HEK293 (cell line): Measurements from ENCODE around the gene IL11RA.
A peak's percentile ranks its signal among the peaks of the same experiment; 100 is the strongest.

Experiments
- GLIS1 ChIP-seq: fragments of 450-650 bp; formaldehyde crosslinking; IDR thresholded peaks from 2 replicates; pipeline ENCODE4 v1.5.1; 2016; ENCODE audit warnings: missing biosample characterization, missing genetic modification characterization
- KLF8 ChIP-seq: fragments of 450-650 bp; formaldehyde crosslinking; IDR thresholded peaks from 2 replicates; pipeline ENCODE4 v1.5.1; 2016; ENCODE audit warnings: missing biosample characterization, missing genetic modification characterization
- ZBTB17 ChIP-seq: fragments of 450-650 bp; formaldehyde crosslinking; IDR thresholded peaks from 2 replicates; pipeline ENCODE4 v1.5.1; 2016; ENCODE audit warnings: missing biosample characterization, missing genetic modification characterization
- ZNF10 ChIP-seq: fragments of 450-650 bp; formaldehyde crosslinking; IDR thresholded peaks from 2 replicates; pipeline ENCODE4 v1.5.1; 2017; ENCODE audit warnings: missing biosample characterization, missing genetic modification characterization
- ZNF114 ChIP-seq: fragments of 450-650 bp; formaldehyde crosslinking; IDR thresholded peaks from 2 replicates; pipeline ENCODE4 v1.5.0; 2017; ENCODE audit warnings: missing biosample characterization, missing genetic modification characterization
- ZNF133 ChIP-seq: fragments of 450-650 bp; formaldehyde crosslinking; IDR thresholded peaks from 2 replicates; pipeline ENCODE4 v1.5.1; 2016; ENCODE audit warnings: missing biosample characterization, missing genetic modification characterization
- ZNF138 ChIP-seq: fragments of 450-650 bp; formaldehyde crosslinking; IDR thresholded peaks from 2 replicates; pipeline ENCODE4 v1.5.1; 2016; ENCODE audit warnings: missing biosample characterization, missing genetic modification characterization, borderline replicate concordance
- ZNF2 ChIP-seq: fragments of 450-650 bp; formaldehyde crosslinking; IDR thresholded peaks from 2 replicates; pipeline ENCODE4 v1.5.1; 2016; ENCODE audit warnings: missing biosample characterization, missing genetic modification characterization
- ZNF223 ChIP-seq: fragments of 450-650 bp; formaldehyde crosslinking; IDR thresholded peaks from 2 replicates; pipeline ENCODE4 v1.5.1; 2016; ENCODE audit warnings: missing biosample characterization, missing genetic modification characterization
- ZNF311 ChIP-seq: fragments of 450-650 bp; formaldehyde crosslinking; IDR thresholded peaks from 2 replicates; pipeline ENCODE4 v1.5.1; 2017; ENCODE audit warnings: missing biosample characterization, missing genetic modification characterization, borderline replicate concordance
- ZNF37A ChIP-seq: fragments of 450-650 bp; IDR thresholded peaks from 2 replicates; pipeline ENCODE4 v1.5.1; 2018; ENCODE audit warnings: missing biosample characterization, missing genetic modification characterization
- ZNF391 ChIP-seq: fragments of 450-650 bp; formaldehyde crosslinking; IDR thresholded peaks from 2 replicates; pipeline ENCODE4 v1.5.1; 2016; ENCODE audit warnings: low read depth, missing biosample characterization, missing genetic modification characterization, borderline replicate concordance
- ZNF514 ChIP-seq: fragments of 450-650 bp; formaldehyde crosslinking; IDR thresholded peaks from 2 replicates; pipeline ENCODE4 v1.5.1; 2016; ENCODE audit warnings: missing biosample characterization, missing genetic modification characterization
- ZNF571 ChIP-seq: fragments of 450-650 bp; formaldehyde crosslinking; IDR thresholded peaks from 2 replicates; pipeline ENCODE4 v1.5.0; 2017; ENCODE audit warnings: missing biosample characterization, missing genetic modification characterization
- ZNF701 ChIP-seq: fragments of 450-650 bp; formaldehyde crosslinking; IDR thresholded peaks from 2 replicates; pipeline ENCODE4 v1.5.1; 2016; ENCODE audit warnings: missing biosample characterization, missing genetic modification characterization
- ZNF791 ChIP-seq: fragments of 450-650 bp; formaldehyde crosslinking; IDR thresholded peaks from 2 replicates; pipeline ENCODE4 v1.5.1; 2016; ENCODE audit warnings: missing biosample characterization, missing genetic modification characterization
- ZNF843 ChIP-seq: fragments of 450-650 bp; formaldehyde crosslinking; IDR thresholded peaks from 2 replicates; pipeline ENCODE4 v1.5.1; 2016; ENCODE audit warnings: missing biosample characterization, missing genetic modification characterization
- ZSCAN16 ChIP-seq: fragments of 450-650 bp; formaldehyde crosslinking; IDR thresholded peaks from 2 replicates; pipeline ENCODE4 v1.5.1; 2016; ENCODE audit warnings: missing biosample characterization, missing genetic modification characterization
- ZSCAN23 ChIP-seq: fragments of 450-650 bp; formaldehyde crosslinking; IDR thresholded peaks from 2 replicates; pipeline ENCODE4 v1.5.1; 2016; ENCODE audit warnings: missing biosample characterization, missing genetic modification characterization
- TF ChIP-seq, protein P1 (sequence below): fragments of 450-650 bp; formaldehyde crosslinking; conservative IDR thresholded peaks from 2 replicates; pipeline ENCODE4 v1.5.1; 2016; ENCODE audit warnings: low read depth, missing biosample characterization, missing genetic modification characterization
- TF ChIP-seq, protein P2 (sequence below): fragments of 450-650 bp; formaldehyde crosslinking; IDR thresholded peaks from 2 replicates; pipeline ENCODE4 v1.5.1; 2016; ENCODE audit warnings: missing biosample characterization, missing genetic modification characterization
- TF ChIP-seq, protein P3 (sequence below): fragments of 450-650 bp; formaldehyde crosslinking; optimal IDR thresholded peaks from 2 replicates; pipeline ENCODE3; 2016; ENCODE audit warnings: missing biosample characterization, mild to moderate bottlenecking, missing genetic modification characterization
- TF ChIP-seq, protein P4 (sequence below): fragments of 450-650 bp; formaldehyde crosslinking; IDR thresholded peaks from 2 replicates; pipeline ENCODE4 v1.5.1; 2016; ENCODE audit warnings: missing biosample characterization, missing genetic modification characterization
- TF ChIP-seq, protein P5 (sequence below): fragments of 450-650 bp; formaldehyde crosslinking; IDR thresholded peaks from 2 replicates; pipeline ENCODE4 v1.5.1; 2017; ENCODE audit warnings: missing biosample characterization, missing genetic modification characterization
- TF ChIP-seq, protein P6 (sequence below): fragments of 450-650 bp; formaldehyde crosslinking; IDR thresholded peaks from 2 replicates; pipeline ENCODE4 v1.5.1; 2016; ENCODE audit warnings: missing biosample characterization, missing genetic modification characterization
- TF ChIP-seq, protein P7 (sequence below): fragments of 450-650 bp; formaldehyde crosslinking; IDR thresholded peaks from 2 replicates; pipeline ENCODE4 v1.5.1; 2016; ENCODE audit warnings: missing biosample characterization, missing genetic modification characterization

IL11RA gene

DNA sequence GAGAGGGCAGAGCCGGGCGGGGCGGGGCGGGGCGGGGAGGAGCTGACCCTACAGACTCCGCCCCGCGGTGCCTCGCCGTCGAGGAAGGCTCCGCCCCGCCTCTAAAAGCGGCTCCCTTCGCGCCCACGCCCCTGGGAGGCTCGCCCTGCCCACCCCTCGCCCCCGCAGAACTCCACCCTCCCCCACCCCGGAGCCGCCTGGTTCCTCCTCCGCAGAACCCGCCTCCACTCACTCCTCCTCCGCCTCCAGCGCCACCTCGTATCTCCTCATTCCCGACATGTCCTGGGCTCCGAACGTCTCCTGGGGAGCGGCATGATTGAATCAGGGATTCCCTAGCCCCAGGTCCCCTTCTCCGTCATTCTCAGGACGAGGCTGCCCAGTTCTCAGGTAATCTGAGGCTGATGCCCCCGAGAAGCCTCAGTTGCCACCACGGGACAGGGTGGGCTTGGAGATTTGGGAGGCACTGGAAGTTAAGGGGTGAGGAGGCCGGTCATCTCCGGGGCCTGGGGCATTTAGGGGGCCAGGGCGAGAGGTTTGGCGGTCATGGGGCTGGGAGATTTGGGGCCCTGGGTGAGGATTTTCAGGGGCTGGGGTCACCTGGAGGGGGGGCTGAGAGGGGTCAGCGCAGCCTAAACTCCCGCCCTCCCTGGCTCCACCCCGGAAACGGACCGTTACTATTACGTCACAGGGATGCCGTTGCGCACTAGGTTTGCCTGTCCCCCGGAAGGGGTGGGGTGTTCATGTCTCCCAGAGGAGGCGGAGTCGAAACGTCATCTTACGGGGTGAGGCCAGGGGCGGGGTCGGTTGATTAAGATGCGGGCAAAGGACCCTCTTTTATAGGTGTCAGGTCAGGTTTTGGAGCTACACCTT, 13.6 kb downstream of the IL11RA start (continued):
- TF ChIP-seq GLIS1 (tag by site-specific recombination) (no peak), ZSCAN23 (tag by site-specific recombination) (no peak), ZNF311 (tag by site-specific recombination) (no peak), ZNF2 (tag by site-specific recombination) (peak; percentile 45; the same call in 1 of the 2 replicates), ZNF571 (tag by site-specific recombination) (no peak), ZNF223 (tag by site-specific recombination) (no peak), ZNF10 (tag by site-specific recombination) (no peak), ZNF791 (tag by site-specific recombination) (no peak), ZNF138 (tag by site-specific recombination) (no peak), ZNF701 (tag by site-specific recombination) (no peak), ZNF133 (tag by site-specific recombination) (no peak), ZSCAN16 (tag by site-specific recombination) (no peak), ZNF843 (no peak), ZNF391 (tag by site-specific recombination) (no peak), ZNF37A (no peak), ZNF514 (no peak), KLF8 (no peak), ZNF114 (no peak), ZBTB17 (tag by site-specific recombination) (peak; percentile 71)
- TF ChIP-seq, protein P1, sequence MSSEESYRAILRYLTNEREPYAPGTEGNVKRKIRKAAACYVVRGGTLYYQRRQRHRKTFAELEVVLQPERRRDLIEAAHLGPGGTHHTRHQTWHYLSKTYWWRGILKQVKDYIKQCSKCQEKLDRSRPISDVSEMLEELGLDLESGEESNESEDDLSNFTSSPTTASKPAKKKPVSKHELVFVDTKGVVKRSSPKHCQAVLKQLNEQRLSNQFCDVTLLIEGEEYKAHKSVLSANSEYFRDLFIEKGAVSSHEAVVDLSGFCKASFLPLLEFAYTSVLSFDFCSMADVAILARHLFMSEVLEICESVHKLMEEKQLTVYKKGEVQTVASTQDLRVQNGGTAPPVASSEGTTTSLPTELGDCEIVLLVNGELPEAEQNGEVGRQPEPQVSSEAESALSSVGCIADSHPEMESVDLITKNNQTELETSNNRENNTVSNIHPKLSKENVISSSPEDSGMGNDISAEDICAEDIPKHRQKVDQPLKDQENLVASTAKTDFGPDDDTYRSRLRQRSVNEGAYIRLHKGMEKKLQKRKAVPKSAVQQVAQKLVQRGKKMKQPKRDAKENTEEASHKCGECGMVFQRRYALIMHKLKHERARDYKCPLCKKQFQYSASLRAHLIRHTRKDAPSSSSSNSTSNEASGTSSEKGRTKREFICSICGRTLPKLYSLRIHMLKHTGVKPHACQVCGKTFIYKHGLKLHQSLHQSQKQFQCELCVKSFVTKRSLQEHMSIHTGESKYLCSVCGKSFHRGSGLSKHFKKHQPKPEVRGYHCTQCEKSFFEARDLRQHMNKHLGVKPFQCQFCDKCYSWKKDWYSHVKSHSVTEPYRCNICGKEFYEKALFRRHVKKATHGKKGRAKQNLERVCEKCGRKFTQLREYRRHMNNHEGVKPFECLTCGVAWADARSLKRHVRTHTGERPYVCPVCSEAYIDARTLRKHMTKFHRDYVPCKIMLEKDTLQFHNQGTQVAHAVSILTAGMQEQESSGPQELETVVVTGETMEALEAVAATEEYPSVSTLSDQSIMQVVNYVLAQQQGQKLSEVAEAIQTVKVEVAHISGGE (tag by site-specific recombination), result peak; percentile 89
- TF ChIP-seq, protein P2, sequence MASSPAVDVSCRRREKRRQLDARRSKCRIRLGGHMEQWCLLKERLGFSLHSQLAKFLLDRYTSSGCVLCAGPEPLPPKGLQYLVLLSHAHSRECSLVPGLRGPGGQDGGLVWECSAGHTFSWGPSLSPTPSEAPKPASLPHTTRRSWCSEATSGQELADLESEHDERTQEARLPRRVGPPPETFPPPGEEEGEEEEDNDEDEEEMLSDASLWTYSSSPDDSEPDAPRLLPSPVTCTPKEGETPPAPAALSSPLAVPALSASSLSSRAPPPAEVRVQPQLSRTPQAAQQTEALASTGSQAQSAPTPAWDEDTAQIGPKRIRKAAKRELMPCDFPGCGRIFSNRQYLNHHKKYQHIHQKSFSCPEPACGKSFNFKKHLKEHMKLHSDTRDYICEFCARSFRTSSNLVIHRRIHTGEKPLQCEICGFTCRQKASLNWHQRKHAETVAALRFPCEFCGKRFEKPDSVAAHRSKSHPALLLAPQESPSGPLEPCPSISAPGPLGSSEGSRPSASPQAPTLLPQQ (tag by site-specific recombination), result no peak
- TF ChIP-seq, protein P3, sequence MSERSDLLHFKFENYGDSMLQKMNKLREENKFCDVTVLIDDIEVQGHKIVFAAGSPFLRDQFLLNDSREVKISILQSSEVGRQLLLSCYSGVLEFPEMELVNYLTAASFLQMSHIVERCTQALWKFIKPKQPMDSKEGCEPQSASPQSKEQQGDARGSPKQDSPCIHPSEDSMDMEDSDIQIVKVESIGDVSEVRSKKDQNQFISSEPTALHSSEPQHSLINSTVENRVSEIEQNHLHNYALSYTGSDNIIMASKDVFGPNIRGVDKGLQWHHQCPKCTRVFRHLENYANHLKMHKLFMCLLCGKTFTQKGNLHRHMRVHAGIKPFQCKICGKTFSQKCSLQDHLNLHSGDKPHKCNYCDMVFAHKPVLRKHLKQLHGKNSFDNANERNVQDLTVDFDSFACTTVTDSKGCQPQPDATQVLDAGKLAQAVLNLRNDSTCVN (tag by site-specific recombination), result peak; percentile 27
- TF ChIP-seq, protein P4, sequence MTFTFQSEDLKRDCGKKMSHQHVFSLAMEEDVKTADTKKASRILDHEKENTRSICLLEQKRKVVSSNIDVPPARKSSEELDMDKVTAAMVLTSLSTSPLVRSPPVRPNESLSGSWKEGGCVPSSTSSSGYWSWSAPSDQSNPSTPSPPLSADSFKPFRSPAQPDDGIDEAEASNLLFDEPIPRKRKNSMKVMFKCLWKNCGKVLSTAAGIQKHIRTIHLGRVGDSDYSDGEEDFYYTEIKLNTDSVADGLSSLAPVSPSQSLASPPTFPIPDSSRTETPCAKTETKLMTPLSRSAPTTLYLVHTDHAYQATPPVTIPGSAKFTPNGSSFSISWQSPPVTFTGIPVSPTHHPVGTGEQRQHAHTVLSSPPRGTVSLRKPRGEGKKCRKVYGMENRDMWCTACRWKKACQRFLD (tag by site-specific recombination), result no peak
- TF ChIP-seq, protein P5, sequence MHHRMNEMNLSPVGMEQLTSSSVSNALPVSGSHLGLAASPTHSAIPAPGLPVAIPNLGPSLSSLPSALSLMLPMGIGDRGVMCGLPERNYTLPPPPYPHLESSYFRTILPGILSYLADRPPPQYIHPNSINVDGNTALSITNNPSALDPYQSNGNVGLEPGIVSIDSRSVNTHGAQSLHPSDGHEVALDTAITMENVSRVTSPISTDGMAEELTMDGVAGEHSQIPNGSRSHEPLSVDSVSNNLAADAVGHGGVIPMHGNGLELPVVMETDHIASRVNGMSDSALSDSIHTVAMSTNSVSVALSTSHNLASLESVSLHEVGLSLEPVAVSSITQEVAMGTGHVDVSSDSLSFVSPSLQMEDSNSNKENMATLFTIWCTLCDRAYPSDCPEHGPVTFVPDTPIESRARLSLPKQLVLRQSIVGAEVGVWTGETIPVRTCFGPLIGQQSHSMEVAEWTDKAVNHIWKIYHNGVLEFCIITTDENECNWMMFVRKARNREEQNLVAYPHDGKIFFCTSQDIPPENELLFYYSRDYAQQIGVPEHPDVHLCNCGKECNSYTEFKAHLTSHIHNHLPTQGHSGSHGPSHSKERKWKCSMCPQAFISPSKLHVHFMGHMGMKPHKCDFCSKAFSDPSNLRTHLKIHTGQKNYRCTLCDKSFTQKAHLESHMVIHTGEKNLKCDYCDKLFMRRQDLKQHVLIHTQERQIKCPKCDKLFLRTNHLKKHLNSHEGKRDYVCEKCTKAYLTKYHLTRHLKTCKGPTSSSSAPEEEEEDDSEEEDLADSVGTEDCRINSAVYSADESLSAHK (tag by site-specific recombination), result no peak
- TF ChIP-seq, protein P6, sequence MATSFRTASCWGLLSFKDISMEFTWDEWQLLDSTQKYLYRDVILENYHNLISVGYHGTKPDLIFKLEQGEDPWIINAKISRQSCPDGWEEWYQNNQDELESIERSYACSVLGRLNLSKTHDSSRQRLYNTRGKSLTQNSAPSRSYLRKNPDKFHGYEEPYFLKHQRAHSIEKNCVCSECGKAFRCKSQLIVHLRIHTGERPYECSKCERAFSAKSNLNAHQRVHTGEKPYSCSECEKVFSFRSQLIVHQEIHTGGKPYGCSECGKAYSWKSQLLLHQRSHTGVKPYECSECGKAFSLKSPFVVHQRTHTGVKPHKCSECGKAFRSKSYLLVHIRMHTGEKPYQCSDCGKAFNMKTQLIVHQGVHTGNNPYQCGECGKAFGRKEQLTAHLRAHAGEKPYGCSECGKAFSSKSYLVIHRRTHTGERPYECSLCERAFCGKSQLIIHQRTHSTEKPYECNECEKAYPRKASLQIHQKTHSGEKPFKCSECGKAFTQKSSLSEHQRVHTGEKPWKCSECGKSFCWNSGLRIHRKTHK, result no peak
- TF ChIP-seq, protein P7, sequence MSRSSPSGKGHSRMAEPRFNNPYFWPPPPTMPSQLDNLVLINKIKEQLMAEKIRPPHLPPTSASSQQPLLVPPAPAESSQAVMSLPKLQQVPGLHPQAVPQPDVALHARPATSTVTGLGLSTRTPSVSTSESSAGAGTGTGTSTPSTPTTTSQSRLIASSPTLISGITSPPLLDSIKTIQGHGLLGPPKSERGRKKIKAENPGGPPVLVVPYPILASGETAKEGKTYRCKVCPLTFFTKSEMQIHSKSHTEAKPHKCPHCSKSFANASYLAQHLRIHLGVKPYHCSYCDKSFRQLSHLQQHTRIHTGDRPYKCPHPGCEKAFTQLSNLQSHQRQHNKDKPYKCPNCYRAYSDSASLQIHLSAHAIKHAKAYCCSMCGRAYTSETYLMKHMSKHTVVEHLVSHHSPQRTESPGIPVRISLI (tag by site-specific recombination), result no peak
